Body of pancreas (tissue), 4 donors: ENCODE results near the gene NUP98.

Experiments
- CTCF ChIP-seq, 7 experiments: fragments of 450-650 bp in 4 of 7; fragments of 200-600 bp in 3 of 7; sonication (generic) in 3 of 7; IDR thresholded peaks; one replicate each; pipeline ENCODE4 v1.5.1; 2016 to 2019; ENCODE audit warnings: antibody characterized with exemption in 7 of 7
- POLR2A ChIP-seq, 3 donors: fragments of 450-650 bp; IDR thresholded peaks; one replicate each; pipeline ENCODE4 v1.6.1; 2016; ENCODE audit warnings: antibody characterized with exemption in 3 of 3, mild to moderate bottlenecking in 2 of 3

- TF ChIP-seq CTCF (IDR thresholded peaks at IDR 0.05) (no peak), POLR2A (IDR thresholded peaks at IDR 0.05) (no peak)
Measured at GRCh38 chr11:3834349-3834663, 37.0 kb upstream of the NUP98 start.
